GM23248 (cell line): ENCODE data around the gene CHRNE. TPM values are rescaled to one million over a fixed set of nuclear protein-coding genes. Genes with fewer than 3 reads are reported as not detected.

Source experiments
- DNase-seq: peaks from one replicate; pipeline ENCODE4 v3.0.0-alpha.2; 2015
- H2AFZ ChIP-seq: fragments of 200-600 bp; sonication (generic); 2 replicates; pipeline ENCODE4 v1.6.1; 2016; ENCODE audit warnings: antibody characterized with exemption
- H3F3A ChIP-seq: fragments of 200-600 bp; sonication (generic); 2 replicates; pipeline ENCODE4 v1.6.1; 2016; ENCODE audit warnings: mild to moderate bottlenecking, antibody characterized with exemption, mixed run types; ENCODE audit not compliant: insufficient read depth
- H3K27ac ChIP-seq: fragments of 200-600 bp; sonication (generic); 2 replicates; pipeline ENCODE4 v1.5.1; 2016; ENCODE audit warnings: mild to moderate bottlenecking
- H3K27me3 ChIP-seq: fragments of 200-600 bp; sonication (generic); replicated peaks from 2 replicates; pipeline ENCODE4 v1.6.1; 2016; ENCODE audit warnings: mild to moderate bottlenecking; ENCODE audit not compliant: insufficient read depth
- H3K36me3 ChIP-seq: fragments of 200-600 bp; sonication (generic); 2 replicates; pipeline ENCODE4 v1.6.1; 2016; ENCODE audit warnings: low read depth, mild to moderate bottlenecking
- H3K4me1 ChIP-seq: fragments of 200-600 bp; sonication (generic); 2 replicates; pipeline ENCODE4 v1.6.1; 2016; ENCODE audit warnings: mild to moderate bottlenecking; ENCODE audit not compliant: insufficient read depth
- H3K4me2 ChIP-seq: fragments of 200-600 bp; sonication (generic); one replicate; pipeline ENCODE4 v1.6.1; 2016; ENCODE audit warnings: mild to moderate bottlenecking; ENCODE audit not compliant: unreplicated experiment
- H3K4me3 ChIP-seq: fragments of 200-600 bp; sonication (generic); 2 replicates; pipeline ENCODE4 v1.5.1; 2016; ENCODE audit warnings: mild to moderate bottlenecking
- H3K79me2 ChIP-seq: fragments of 200-600 bp; sonication (generic); 2 replicates; pipeline ENCODE4 v1.6.1; 2016; ENCODE audit warnings: mild to moderate bottlenecking; ENCODE audit not compliant: insufficient read depth
- H3K9ac ChIP-seq: fragments of 200-600 bp; sonication (generic); 2 replicates; pipeline ENCODE4 v1.6.1; 2016; ENCODE audit warnings: mild to moderate bottlenecking
- H3K9me2 ChIP-seq: fragments of 200-600 bp; sonication (generic); 2 replicates; pipeline ENCODE4 v1.6.1; 2016; ENCODE audit warnings: mixed run types, mild to moderate bottlenecking, moderate library complexity; ENCODE audit not compliant: insufficient read depth
- H3K9me3 ChIP-seq: fragments of 200-600 bp; sonication (generic); one replicate; pipeline ENCODE4 v1.6.1; 2017; ENCODE audit warnings: low read depth
- H4K20me1 ChIP-seq: fragments of 200-600 bp; sonication (generic); 2 replicates; pipeline ENCODE4 v1.6.0; 2016; ENCODE audit not compliant: insufficient read depth
- EZH2 ChIP-seq: fragments of 200-600 bp; sonication (generic); IDR thresholded peaks from 2 replicates; pipeline ENCODE4 v1.6.1; 2018; ENCODE audit warnings: antibody characterized with exemption, mild to moderate bottlenecking; ENCODE audit not compliant: insufficient read depth, poor library complexity, severe bottlenecking
- EZH2phosphoT487 ChIP-seq: fragments of 200-600 bp; sonication (generic); IDR thresholded peaks from 2 replicates; pipeline ENCODE4 v1.6.1; 2018; ENCODE audit warnings: antibody characterized with exemption, moderate library complexity, mild to moderate bottlenecking, low read depth; ENCODE audit not compliant: insufficient read depth
- WGBS, 2 experiments: methylation state at CpG; one replicate each; pipeline ENCODE4 v1.1.6; 2015 to 2017; ENCODE audit warnings: low lambda C conversion rate in 2 of 2, low coverage in 1 of 2; ENCODE audit errors: missing lambda C conversion rate in 2 of 2; 5-methylcytosine and 5-hydroxymethylcytosine counted together
- in situ Hi-C: fragments of 300-500 bp; cut with MboI; formaldehyde crosslinking; loops from 2 replicates; pipeline ENCODE4 v1.15.0; 2020
- polyA plus RNA-seq: library from polyadenylated mRNA; unstranded; fragments of >200 nt; fragmentation: Nextera tagmentation; extraction: Ambion mirVana; gene quantifications from 2 replicates; pipeline ENCODE4 v1.2.1, GENCODE V29; 2016
- total RNA-seq: library from RNA; depleted of rRNA; stranded (reverse); fragments of >200 nt; shearing (Covaris generic); gene quantifications from 2 replicates; pipeline ENCODE4 v1.2.3, GENCODE V29; 2014

CHRNE gene
- total and polyA plus RNA-seq, 2 experiments from 2014 or later, result 0.84 to 0.86 TPM

DNA sequence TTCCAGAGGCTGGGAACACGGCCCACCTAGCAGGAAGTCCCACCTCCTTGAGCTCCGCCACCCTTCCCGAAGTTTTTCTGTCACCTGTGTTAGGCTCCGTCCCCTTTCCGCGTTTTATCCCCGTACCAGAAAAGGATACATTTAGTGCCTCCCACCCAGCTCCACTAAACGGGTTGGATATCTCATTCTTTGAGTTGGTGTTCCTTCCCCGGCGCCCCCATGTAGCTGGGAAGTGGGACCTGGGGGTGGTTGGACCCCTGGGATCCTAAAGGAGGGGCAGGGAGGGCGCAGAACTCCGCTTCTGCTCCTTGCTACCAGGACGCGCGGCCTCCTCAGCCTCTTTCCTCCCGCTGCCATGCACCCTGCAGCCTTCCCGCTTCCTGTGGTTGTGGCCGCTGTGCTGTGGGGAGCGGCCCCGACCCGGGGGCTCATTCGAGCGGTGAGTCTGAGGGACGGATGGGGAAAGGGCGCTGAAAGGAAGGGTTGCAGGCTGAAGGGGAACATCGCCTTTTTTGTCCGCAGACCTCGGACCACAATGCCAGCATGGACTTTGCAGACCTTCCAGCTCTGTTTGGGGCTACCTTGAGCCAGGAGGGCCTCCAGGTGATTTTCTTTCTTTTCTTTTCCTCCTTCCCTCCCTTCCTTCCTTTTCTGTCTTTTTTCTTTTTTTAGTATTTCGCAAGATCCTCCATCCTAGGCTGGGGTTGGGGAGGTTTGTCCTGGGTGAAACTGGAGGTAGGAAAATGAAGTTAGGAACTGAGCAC lies 37.8 kb upstream of the CHRNE start:
- peak overlapping the region; percentile 94 for H3K4me3 ChIP-seq
- in situ Hi-C loops, result no loop called here
- H4K20me1 ChIP-seq, result peaks cover 6% of the 10 kb centered on the region; the same call in 1 of the 2 replicates
- H3K79me2 ChIP-seq, result peaks cover 70% of the 10 kb centered on the region
- peaks cover 28% of the 10 kb centered on the region for H3K4me1 ChIP-seq
- peaks cover 3% of the 10 kb centered on the region; the same call in 1 of the 2 replicates for H3K36me3 ChIP-seq
- no peaks in the 10 kb centered on the region for H3K27me3 ChIP-seq
- H2AFZ ChIP-seq, result peak overlapping the region; percentile 81
- 1 to 2% methylated on average over 27 to 29 of the region's 29 CpGs for WGBS, 2 experiments
- DNase-seq, result peak; percentile 91
- no peaks in the 10 kb centered on the region for H3K9me3 ChIP-seq
- peak overlapping the region; percentile 94 for H3K9ac ChIP-seq
- peak overlapping the region; percentile 93 for H3K4me2 ChIP-seq
- H3K27ac ChIP-seq, result peak overlapping the region; percentile 80
- no peaks in the 10 kb centered on the region for H3K9me2 ChIP-seq
- peaks cover 47% of the 10 kb centered on the region for H3F3A ChIP-seq
- TF ChIP-seq EZH2phosphoT487 (no peak), EZH2 (no peak)

DNA sequence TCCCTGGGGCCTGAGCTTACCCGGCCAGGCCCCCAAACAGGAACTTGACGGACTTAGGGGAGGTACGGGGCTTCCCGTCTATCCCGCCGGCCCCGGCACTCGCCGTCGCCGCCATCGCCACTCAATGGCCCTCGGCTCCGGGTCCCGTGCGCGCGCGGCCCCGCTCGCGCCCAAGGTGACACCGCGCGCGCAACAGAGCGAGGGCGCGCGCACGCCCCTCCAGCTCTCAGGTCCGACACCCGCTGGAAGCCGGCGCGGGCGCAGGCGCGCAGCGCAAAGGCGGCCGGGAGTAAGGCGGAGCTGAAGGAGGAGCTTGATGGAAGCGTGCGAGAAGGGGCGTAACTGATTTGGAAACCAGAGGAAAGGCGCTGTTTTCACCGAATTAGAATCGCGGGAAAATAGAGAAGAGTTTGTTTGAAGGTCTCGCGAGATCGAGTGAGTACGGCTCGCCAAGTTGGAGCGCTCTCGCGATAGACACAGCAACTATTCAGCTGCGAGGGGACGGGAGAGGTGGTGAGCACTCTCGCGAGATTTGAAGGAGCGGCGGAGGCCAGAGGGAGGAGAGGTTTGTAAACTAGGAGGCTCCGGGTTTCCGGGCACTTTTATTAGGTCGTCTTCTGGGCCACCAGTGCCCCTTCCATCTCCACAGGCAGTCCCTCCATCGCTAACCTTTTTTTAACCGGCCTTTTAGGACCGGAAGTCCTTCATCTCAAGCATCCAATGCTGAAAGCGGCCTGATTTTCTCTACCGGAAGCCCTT lies 37.1 kb upstream of the CHRNE start, which contains the start of the genes RNF167 and SLC25A11:
RNF167 (plus strand) TSS at position 473 of the 759 bp plus-strand sequence. CDS start 642 bp downstream, outside the sequence.
SLC25A11 (minus strand) TSS at position 251 of the 759 bp plus-strand sequence; CDS start at position 115, 136 bp downstream.
- Histone ChIP-seq H3K79me2 (peaks cover 62% of the 10 kb centered on the region), H3K9me2 (no peaks in the 10 kb centered on the region), H3K27me3 (no peaks in the 10 kb centered on the region), H3K4me3 (peak within 1 kb of the TSS; percentile 94), H4K20me1 (0 out of 2 replicates have a peak, but pooled peaks cover 6% of the 10 kb centered on the region), H3K36me3 (no peaks in the 10 kb centered on the region), H3K27ac (peak within 1 kb of the TSS; percentile 80), H2AFZ (peak within 1 kb of the TSS; percentile 81), H3F3A (peaks cover 41% of the 10 kb centered on the region), H3K9ac (peak within 1 kb of the TSS; percentile 94), H3K4me1 (peaks cover 22% of the 10 kb centered on the region), H3K4me2 (peak within 1 kb of the TSS; percentile 93), H3K9me3 (no peaks in the 10 kb centered on the region)
- peak; percentile 100 for DNase-seq
- 1 to 2% methylated on average over 59 to 72 of the region's 72 CpGs for WGBS, 2 experiments
- TF ChIP-seq EZH2phosphoT487 (no peak), EZH2 (no peak)
- in situ Hi-C loops, result no loop called here

GRCh38 chr17:4939546-4939795 lies 36.6 kb upstream of the CHRNE start:
- peaks cover 36% of the 10 kb centered on the region for H3F3A ChIP-seq
- H3K4me2 ChIP-seq, result peak overlapping the region; percentile 92
- peak; percentile 55 for DNase-seq
- WGBS, 2 experiments, result 1 to 3% methylated on average over 15 to 16 of the region's 16 CpGs
- H3K9ac ChIP-seq, result peak overlapping the region; percentile 94
- peak overlapping the region; percentile 94 for H3K4me3 ChIP-seq
- peak overlapping the region; percentile 81 for H2AFZ ChIP-seq
- in situ Hi-C loops, result no loop called here
- peaks cover 57% of the 10 kb centered on the region for H3K79me2 ChIP-seq
- peaks cover 17% of the 10 kb centered on the region for H3K4me1 ChIP-seq
- H3K9me2 ChIP-seq, result no peaks in the 10 kb centered on the region
- no peaks in the 10 kb centered on the region for H3K36me3 ChIP-seq
- H3K27ac ChIP-seq, result peak overlapping the region; percentile 80
- 0 out of 2 replicates have a peak, but pooled peaks cover 1% of the 10 kb centered on the region for H4K20me1 ChIP-seq
- H3K9me3 ChIP-seq, result no peaks in the 10 kb centered on the region
- TF ChIP-seq EZH2 (no peak), EZH2phosphoT487 (no peak)
- H3K27me3 ChIP-seq, result no peaks in the 10 kb centered on the region

GRCh38 chr17:4938688-4939545 lies 36.0 kb upstream of the CHRNE start:
- Histone ChIP-seq H2AFZ (peak overlapping the region; percentile 81), H3K9ac (peak overlapping the region; percentile 94), H3K27ac (peak overlapping the region; percentile 80), H3K36me3 (no peaks in the 10 kb centered on the region), H3K4me3 (peak overlapping the region; percentile 94), H3K9me3 (no peaks in the 10 kb centered on the region), H3K4me2 (peak overlapping the region; percentile 92), H3K9me2 (no peaks in the 10 kb centered on the region), H4K20me1 (no peaks in the 10 kb centered on the region), H3K27me3 (no peaks in the 10 kb centered on the region), H3K79me2 (peaks cover 51% of the 10 kb centered on the region), H3K4me1 (peaks cover 14% of the 10 kb centered on the region; the same call in 1 of the 2 replicates), H3F3A (peaks cover 31% of the 10 kb centered on the region)
- no peak for TF ChIP-seq EZH2
- no peak for TF ChIP-seq EZH2phosphoT487
- no peak for DNase-seq
- in situ Hi-C loops, result no loop called here
- WGBS, 2 experiments, result 46 to 48% methylated on average over 19 of the region's 19 CpGs
